HCT116 (cell line): ENCODE measurements around the gene SUGCT. TPM values are rescaled to one million over a fixed set of nuclear protein-coding genes. Genes with fewer than 3 reads are reported as not detected.

Experiments used
- ATAC-seq: fragments of 200-7000 bp; cut with Tn5 transposase; 2 replicates; pipeline ENCODE4 v1.9.1; 2020; ENCODE audit warnings: mild to moderate bottlenecking, moderate library complexity
- BruUV-seq: library from RNA; stranded (reverse); fragments of 400-500 nt; replicated peaks from 2 replicates; lab custom pipeline; 2021; lab: Mats Ljungman, UMichigan
- CTCF ChIA-PET: fragments of 300-600 bp; sonication (Branson Sonifier 250); formaldehyde crosslinking; loops from one replicate; lab custom pipeline; 2021; ENCODE audit warnings: antibody characterized with exemption; lab: Charles Lee
- POLR2A ChIA-PET: fragments of 300-600, 350-600 bp; sonication (Branson Sonifier 250); formaldehyde crosslinking; loops from one replicate; lab custom pipeline; 2021; ENCODE audit warnings: antibody characterized with exemption; lab: Charles Lee
- RAD21 ChIA-PET, 2 experiments: fragments of 300-600 bp; sonication (Branson Sonifier 250); formaldehyde crosslinking; loops; one replicate each; lab custom pipeline; 2023; ENCODE audit warnings: low total read pairs in 2 of 2; ENCODE audit not compliant: uncharacterized antibody in 2 of 2, unreplicated experiment in 2 of 2, low non-redundant PET in 1 of 2; lab: Charles Lee
- DNase-seq: peaks from one replicate; pipeline ENCODE4 v3.0.0-alpha.2; 2010; ENCODE audit warnings: low read depth, low spot score
- H2AFZ ChIP-seq: fragments of 200-600 bp; shearing (Covaris generic), sonication (generic); 2 replicates; pipeline ENCODE4 v1.6.1; 2017; ENCODE audit warnings: low read depth, mixed run types, mixed read lengths, antibody characterized with exemption, low read length; ENCODE audit not compliant: poor library complexity, severe bottlenecking
- H3K27ac ChIP-seq: 2 replicates; pipeline ENCODE4 v1.5.1; 2012; ENCODE audit warnings: low read depth, low read length
- H3K27me3 ChIP-seq: fragments of 200-600 bp; sonication (generic); 2 replicates; pipeline ENCODE4 v1.6.1; 2016; ENCODE audit warnings: mixed run types, low read length, mixed read lengths; ENCODE audit not compliant: insufficient read depth
- H3K36me3 ChIP-seq, 2 experiments: fragments of 200-500 bp in 1 of 2; fragments of 200-600 bp in 1 of 2; sonication (Bioruptor generic) in 1 of 2; sonication (generic) in 1 of 2; 2 replicates each; pipeline versions ENCODE4 v1.5.1 to v1.6.1; 2014 to 2016; ENCODE audit warnings: low read length in 2 of 2, inconsistent platforms in 1 of 2, mixed read lengths in 1 of 2, mixed run types in 1 of 2; ENCODE audit not compliant: insufficient read depth in 2 of 2, control insufficient read depth in 1 of 2
- H3K4me1 ChIP-seq, 2 experiments: fragments of 200-600 bp in 1 of 2; sonication (generic) in 1 of 2; 2 replicates each; pipeline versions ENCODE4 v1.5.1 to v1.6.1; 2012 to 2017; ENCODE audit warnings: low read length in 2 of 2, inconsistent platforms in 1 of 2, mild to moderate bottlenecking in 1 of 2, mixed read lengths in 1 of 2, mixed run types in 1 of 2, moderate library complexity in 1 of 2; ENCODE audit not compliant: insufficient read depth in 2 of 2, control insufficient read depth in 1 of 2
- H3K4me2 ChIP-seq: fragments of 200-600 bp; sonication (generic); 2 replicates; pipeline ENCODE4 v1.6.1; 2017; ENCODE audit warnings: mixed run types, low read length, mixed read lengths
- H3K4me3 ChIP-seq, 2 experiments: fragments of 200-600 bp in 1 of 2; sonication (generic) in 1 of 2; replicated peaks in 1 of 2; 2 replicates each; pipeline ENCODE4 v1.5.1; 2011 to 2016; ENCODE audit warnings: low read length in 2 of 2, control low read depth in 1 of 2, low read depth in 1 of 2, mild to moderate bottlenecking in 1 of 2, mixed read lengths in 1 of 2, mixed run types in 1 of 2
- H3K79me2 ChIP-seq: fragments of 200-600 bp; sonication (generic); 2 replicates; pipeline ENCODE4 v1.6.1; 2017; ENCODE audit warnings: mild to moderate bottlenecking, mixed run types, low read length, moderate library complexity, mixed read lengths; ENCODE audit not compliant: insufficient read depth
- H3K9ac ChIP-seq: fragments of 200-600 bp; sonication (generic); 2 replicates; pipeline ENCODE4 v1.6.1; 2016; ENCODE audit warnings: low read length, mixed read lengths
- H3K9me2 ChIP-seq: fragments of 200-600 bp; sonication (generic), shearing (Covaris generic); 2 replicates; pipeline ENCODE4 v1.6.1; 2017; ENCODE audit warnings: mixed run types, mild to moderate bottlenecking, moderate library complexity; ENCODE audit not compliant: insufficient read depth
- H3K9me3 ChIP-seq, 2 experiments: fragments of 200-500 bp in 1 of 2; fragments of 200-600 bp in 1 of 2; sonication (Bioruptor generic) in 1 of 2; sonication (generic) in 1 of 2; 2 replicates each; pipeline ENCODE4 v1.6.1; 2014 to 2017; ENCODE audit warnings: low read length in 2 of 2, mixed read lengths in 2 of 2, inconsistent platforms in 1 of 2, low read depth in 1 of 2, mild to moderate bottlenecking in 1 of 2, mixed run types in 1 of 2, moderate library complexity in 1 of 2; ENCODE audit not compliant: control insufficient read depth in 1 of 2, insufficient read depth in 1 of 2
- H4K20me1 ChIP-seq: fragments of 200-600 bp; sonication (generic), shearing (Covaris generic); 2 replicates; pipeline ENCODE4 v1.6.1; 2017; ENCODE audit warnings: mixed run types, mild to moderate bottlenecking, moderate library complexity; ENCODE audit not compliant: insufficient read depth
- CBX3 ChIP-seq: IDR thresholded peaks from 2 replicates; pipeline ENCODE4 v1.6.1; 2012; ENCODE audit warnings: low read depth
- CEBPB ChIP-seq: IDR thresholded peaks from 2 replicates; pipeline ENCODE4 v1.6.1; 2012; ENCODE audit warnings: low read depth
- ELF1 ChIP-seq: IDR thresholded peaks from 2 replicates; pipeline ENCODE4 v1.6.1; 2012; ENCODE audit warnings: low read depth, borderline replicate concordance
- EZH2 ChIP-seq: fragments of 200-600 bp; sonication (generic); IDR thresholded peaks from 2 replicates; pipeline ENCODE4 v1.6.1; 2017; ENCODE audit warnings: antibody characterized with exemption, mixed run types
- JUND ChIP-seq: IDR thresholded peaks from 2 replicates; pipeline ENCODE4 v1.6.1; 2012
- SIN3A ChIP-seq: IDR thresholded peaks from 2 replicates; pipeline ENCODE4 v1.6.1; 2012; ENCODE audit warnings: low read depth
- SP1 ChIP-seq: IDR thresholded peaks from 2 replicates; pipeline ENCODE4 v1.6.1; 2012; ENCODE audit warnings: low read depth
- ZNF274 ChIP-seq: fragments of 200-500 bp; sonication (Bioruptor generic); IDR thresholded peaks from 2 replicates; pipeline ENCODE4 v1.6.1; 2014; ENCODE audit warnings: mild to moderate bottlenecking, low read depth, low read length, inconsistent platforms
- intact Hi-C: fragments of 100-400 bp; cut with micrococcal nuclease; formaldehyde crosslinking; loops from 2 replicates; pipeline ENCODE4 v1.10.0; 2022
- total RNA-seq: library from RNA; stranded (reverse); gene quantifications from one replicate; pipeline ENCODE4 v1.2.1, GENCODE V29; 2021; ENCODE audit not compliant: unreplicated experiment
- TF ChIP-seq, protein P1 (sequence below): IDR thresholded peaks from 2 replicates; pipeline ENCODE4 v1.6.1; 2012
- TF ChIP-seq, protein P2 (sequence below), 3 experiments: fragments of 200-600 bp in 1 of 3; sonication (generic) in 1 of 3; IDR thresholded peaks in 2 of 3; conservative IDR thresholded peaks in 1 of 3; 2 replicates each; pipeline ENCODE4 v1.5.1; 2012 to 2017; ENCODE audit warnings: low read depth in 2 of 3, low read length in 2 of 3, antibody characterized with exemption in 1 of 3, borderline replicate concordance in 1 of 3, control low read depth in 1 of 3, mild to moderate bottlenecking in 1 of 3, mixed read lengths in 1 of 3, mixed run types in 1 of 3, moderate library complexity in 1 of 3; ENCODE audit not compliant: insufficient read depth in 1 of 3
- TF ChIP-seq, protein P3 (sequence below): IDR thresholded peaks from 2 replicates; pipeline ENCODE4 v1.6.1; 2012

SUGCT gene
- total RNA-seq, 1 experiment from 2014 or later: 4.4 TPM

DNA sequence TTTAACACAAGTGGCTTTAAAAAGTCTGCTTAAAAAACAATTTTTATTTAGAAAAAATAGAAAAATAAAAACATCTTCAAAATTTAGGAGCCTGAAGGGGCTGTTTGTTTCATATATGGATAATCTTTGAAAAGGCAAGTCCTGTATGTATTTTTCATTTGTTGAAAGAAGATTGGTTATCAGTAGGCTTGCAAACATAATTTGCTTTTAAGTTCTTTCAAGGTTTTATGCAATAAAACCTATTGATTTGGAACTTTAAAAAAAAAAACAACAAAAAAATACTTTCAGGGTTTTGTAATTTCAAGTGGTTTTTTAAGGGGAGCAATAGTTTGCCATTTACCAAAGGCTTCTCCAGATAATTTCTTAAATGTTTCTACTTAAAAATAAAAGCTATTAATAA is 36.0 kb upstream of the SUGCT start:
- Histone ChIP-seq H3K4me1 (no peaks in the 10 kb centered on the region), H2AFZ (no peak overlapping the region), H3K9ac (no peak overlapping the region), H3K79me2 (no peaks in the 10 kb centered on the region), H3K36me3 (peaks cover 11 to 15% of the 10 kb centered on the region in 2 experiments; a peak in 3 of 4 replicates), H3K9me3 (no peaks in the 10 kb centered on the region), H3K27ac (no peak overlapping the region), H4K20me1 (no peaks in the 10 kb centered on the region), H3K9me2 (no peaks in the 10 kb centered on the region), H3K4me2 (no peak overlapping the region), H3K4me3 (no peak overlapping the region), H3K27me3 (no peaks in the 10 kb centered on the region)
- ChIA-PET RAD21 (no interaction called here), POLR2A (no interaction called here), CTCF (no interaction called here)
- BruUV-seq: no TSS peak
- TF ChIP-seq ELF1: no peak
- intact Hi-C loops: no loop called here
- no peak for DNase-seq
- ATAC-seq: no peak

DNA sequence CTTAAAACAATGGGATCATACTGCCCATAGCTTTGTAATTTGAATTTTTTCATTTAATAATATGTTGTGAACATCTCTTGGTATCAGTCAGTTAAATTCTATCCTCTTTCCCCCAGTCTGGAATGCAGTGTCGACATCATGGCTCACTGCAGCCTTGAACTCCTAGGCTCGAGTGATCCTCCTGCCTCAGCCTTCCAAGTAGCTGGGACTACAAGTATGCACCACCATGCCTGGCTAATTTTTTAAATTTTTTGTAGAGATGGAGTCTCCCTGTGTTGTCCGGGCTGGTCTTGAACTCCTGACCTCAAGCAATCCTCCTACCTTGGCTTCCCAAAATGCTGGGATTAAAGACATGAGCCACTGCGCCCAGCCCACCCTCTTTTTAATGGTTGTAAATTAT is 35.0 kb upstream of the SUGCT start:
- DNase-seq (no peak), ATAC-seq (no peak)
- Histone ChIP-seq H3K9ac (no peak overlapping the region), H3K79me2 (no peaks in the 10 kb centered on the region), H3K9me3 (no peaks in the 10 kb centered on the region), H2AFZ (no peak overlapping the region), H3K4me1 (no peaks in the 10 kb centered on the region), H4K20me1 (no peaks in the 10 kb centered on the region), H3K9me2 (no peaks in the 10 kb centered on the region), H3K27ac (no peak overlapping the region), H3K36me3 (peaks cover 4 to 8% of the 10 kb centered on the region in 2 experiments; a peak in 2 of 4 replicates), H3K4me3 (no peak overlapping the region), H3K4me2 (no peak overlapping the region), H3K27me3 (no peaks in the 10 kb centered on the region)
- BruUV-seq: no TSS peak
- POLR2A ChIA-PET: no interaction called here
- TF ChIP-seq JUND (no peak), ZNF274 (no peak), CEBPB (no peak), SP1 (no peak), EZH2 (no peak), SIN3A (no peak), CBX3 (no peak)
- TF ChIP-seq, protein P1, sequence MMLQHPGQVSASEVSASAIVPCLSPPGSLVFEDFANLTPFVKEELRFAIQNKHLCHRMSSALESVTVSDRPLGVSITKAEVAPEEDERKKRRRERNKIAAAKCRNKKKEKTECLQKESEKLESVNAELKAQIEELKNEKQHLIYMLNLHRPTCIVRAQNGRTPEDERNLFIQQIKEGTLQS: no peak
- TF ChIP-seq, protein P2, sequence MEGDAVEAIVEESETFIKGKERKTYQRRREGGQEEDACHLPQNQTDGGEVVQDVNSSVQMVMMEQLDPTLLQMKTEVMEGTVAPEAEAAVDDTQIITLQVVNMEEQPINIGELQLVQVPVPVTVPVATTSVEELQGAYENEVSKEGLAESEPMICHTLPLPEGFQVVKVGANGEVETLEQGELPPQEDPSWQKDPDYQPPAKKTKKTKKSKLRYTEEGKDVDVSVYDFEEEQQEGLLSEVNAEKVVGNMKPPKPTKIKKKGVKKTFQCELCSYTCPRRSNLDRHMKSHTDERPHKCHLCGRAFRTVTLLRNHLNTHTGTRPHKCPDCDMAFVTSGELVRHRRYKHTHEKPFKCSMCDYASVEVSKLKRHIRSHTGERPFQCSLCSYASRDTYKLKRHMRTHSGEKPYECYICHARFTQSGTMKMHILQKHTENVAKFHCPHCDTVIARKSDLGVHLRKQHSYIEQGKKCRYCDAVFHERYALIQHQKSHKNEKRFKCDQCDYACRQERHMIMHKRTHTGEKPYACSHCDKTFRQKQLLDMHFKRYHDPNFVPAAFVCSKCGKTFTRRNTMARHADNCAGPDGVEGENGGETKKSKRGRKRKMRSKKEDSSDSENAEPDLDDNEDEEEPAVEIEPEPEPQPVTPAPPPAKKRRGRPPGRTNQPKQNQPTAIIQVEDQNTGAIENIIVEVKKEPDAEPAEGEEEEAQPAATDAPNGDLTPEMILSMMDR (IDR thresholded peaks at IDR 0.05 in 2 of 3, conservative IDR thresholded peaks at IDR 0.05 in 1 of 3; ENCODE audit: borderline replicate concordance in 1 of 3, insufficient read depth in 1 of 3, low read depth in 2 of 3, low read length in 2 of 3): no peak
- TF ChIP-seq, protein P3, sequence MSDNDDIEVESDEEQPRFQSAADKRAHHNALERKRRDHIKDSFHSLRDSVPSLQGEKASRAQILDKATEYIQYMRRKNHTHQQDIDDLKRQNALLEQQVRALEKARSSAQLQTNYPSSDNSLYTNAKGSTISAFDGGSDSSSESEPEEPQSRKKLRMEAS: no peak
- CTCF ChIA-PET: no interaction called here
- RAD21 ChIA-PET: no interaction called here
- intact Hi-C loops: no loop called here
